ENCODE data around the gene ABCG4.
"Not testable (repeated sequence)": the region's sequence is repeated elsewhere in the genome, so short reads cannot be mapped to it uniquely, and the experiment has no call there.

Gene ABCG4

DNA sequence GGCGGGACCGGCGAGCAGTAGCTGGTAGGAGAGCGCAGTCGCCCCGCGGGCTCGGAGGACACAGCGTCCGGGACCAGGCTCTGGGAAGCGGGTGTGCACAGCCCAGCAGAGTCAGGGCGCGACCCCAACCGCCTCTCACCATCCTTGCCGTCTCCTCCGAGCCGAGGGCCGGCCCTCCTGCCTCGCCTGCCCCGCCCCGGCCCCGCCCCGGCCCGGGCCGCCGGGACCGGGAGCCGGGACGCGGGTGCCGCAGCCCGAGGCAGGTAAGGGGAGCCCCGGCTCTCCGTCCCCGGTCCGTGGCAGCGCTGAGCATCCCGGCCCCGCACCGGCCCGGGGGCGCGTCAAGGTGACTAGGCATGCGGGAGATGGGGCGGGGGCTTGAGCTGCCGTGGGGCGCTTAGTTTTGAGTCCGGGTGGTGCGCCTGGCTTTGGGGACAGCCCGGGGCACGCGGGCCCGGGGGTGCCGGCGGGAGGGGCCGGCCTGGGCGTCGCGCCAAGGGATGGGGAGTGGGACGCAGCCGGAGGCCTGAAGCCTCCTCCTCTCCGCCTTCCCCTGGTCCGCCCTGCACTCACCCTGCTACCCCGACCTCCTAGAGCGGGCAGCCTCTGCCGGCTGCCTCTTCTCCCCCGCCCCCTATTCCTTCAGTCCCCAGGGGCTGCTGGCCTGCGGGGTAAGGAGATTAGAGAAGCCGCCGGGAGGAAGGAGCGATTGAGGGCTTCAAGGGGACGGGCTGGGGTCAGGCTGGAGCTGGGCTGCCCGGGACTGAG, at the start of gene ABCG4:
ABCG4 (plus strand) TSS at position 35 of the 768 bp plus-strand sequence. CDS start 914 bp downstream, outside the sequence.
- peak; percentile 18 for DNase-seq

DNA sequence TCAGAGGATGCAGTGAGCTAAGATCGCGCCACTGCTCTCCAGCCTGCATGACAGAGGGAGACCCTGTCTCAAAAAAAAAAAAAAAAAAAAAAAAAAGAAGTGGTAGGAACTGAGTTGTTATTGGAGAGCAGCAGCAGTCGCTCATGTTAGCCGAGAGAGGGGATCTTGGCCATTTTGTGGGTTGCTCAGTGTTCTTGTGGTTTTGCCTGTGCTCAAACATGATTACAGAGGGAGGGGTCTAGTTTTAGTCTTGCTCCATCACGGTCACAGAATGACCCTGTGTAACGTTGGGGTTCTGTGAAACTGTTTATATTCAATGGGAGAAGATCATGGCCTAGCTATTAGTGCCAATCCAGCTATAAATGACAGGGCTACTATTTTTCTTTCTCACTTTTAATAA, 49.1 kb upstream of the ABCG4 start:
- no peak for DNase-seq

DNA sequence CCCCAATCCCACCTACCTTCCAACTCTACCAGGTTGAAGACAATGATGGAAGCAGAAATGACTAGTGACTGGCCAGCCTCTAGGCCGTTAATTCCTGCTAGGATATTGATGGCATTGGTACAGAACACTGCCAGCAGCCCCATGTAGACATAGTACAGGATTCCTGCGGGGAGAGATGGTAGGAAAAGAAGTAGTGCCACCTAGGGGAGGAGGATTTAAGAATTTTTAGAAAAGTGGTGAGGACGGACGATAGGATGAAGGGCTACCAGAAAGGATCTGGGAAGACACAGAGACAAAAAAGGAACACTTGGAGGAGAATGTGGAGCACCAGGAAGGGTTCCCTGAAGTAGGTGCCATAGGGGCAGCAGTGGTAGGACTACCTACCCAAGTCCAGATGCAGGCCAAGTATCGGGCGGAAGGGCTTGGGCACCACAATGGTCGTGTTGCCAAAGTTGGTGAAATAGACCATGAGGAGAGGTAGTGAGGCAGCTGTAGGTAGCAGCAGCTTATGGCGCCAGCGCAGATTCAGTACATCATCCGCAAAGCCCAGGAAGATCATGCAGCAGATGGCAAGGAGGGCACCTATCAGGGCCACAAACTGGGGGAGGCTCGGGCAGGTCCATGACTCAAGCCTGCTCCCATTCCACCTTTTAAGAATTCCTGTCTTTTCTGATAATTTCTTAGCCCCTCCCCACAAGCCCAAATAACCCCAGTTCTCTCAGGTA, 48.4 kb upstream of the ABCG4 start:
- DNase-seq = peak; percentile 59

DNA sequence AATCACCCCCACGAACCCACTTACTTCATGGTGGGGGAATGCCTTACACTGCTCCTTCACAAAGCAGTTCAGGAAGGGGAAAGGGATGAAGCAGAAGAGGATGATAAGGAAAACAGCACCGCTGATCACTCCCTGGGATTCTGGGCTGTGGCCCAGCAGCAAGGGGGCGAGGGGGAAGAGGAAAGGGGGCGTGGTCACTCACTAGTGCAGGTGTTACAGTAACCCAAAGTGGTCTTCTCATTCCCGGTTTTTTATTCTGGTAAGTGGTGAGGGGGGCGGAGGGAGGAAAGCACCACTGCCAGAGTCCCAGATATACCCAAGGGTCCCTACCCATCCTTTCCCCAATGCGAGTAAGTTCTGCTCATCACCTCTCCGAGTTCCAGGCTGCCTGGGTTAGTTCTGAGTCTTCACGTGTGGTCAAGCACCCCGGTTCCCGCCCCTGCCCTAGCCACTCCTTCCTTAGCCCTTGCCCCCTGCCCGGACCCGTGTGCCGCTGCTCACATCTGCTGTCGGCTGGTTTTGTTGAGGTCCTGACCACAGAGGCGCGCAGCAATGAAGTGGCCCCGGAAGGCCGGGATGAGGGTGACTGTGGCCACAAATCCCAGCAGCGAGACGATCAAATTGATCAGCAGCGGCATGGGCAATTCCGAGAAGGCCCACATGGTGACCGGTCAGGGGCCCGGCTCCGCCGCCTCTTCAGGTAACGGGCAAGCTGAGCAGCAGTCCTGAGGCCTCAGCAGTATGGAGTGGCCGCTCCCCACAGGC, 47.7 kb upstream of the ABCG4 start:
- peak; percentile 48 for DNase-seq

DNA sequence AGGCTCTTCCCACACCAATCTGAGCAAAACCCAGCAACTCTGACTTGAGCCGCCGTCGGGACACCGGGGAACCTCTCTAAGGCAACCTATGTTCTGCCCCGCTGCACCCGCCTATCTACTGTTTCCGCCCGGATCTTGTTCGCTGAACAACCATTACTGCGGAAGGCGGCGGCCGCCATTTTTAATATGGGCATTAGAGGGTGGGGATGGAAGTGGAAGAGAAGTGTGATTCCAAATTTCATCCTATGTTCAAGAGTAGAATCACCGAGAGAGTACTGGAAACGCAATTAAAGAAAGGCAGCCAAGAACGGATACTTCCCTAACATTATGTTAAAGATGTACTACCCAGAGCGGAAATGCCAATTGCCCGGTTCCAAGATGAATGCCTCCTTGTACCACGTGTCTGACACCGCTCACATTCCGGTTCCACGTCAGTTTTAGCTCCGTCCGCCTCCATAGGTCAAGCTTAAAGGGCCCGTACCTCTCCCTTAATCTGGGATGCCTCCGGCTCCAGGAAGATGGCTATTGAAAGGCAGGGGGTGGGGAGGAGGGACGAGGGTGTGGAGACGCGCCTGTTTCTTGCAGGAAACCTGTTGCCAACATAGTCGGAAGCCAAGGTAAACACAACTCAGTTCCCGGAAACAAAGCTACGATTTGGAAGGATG, 47.0 kb upstream of the ABCG4 start, which contains the start of gene DPAGT1:
DPAGT1 (minus strand) TSS at position 95 of the 665 bp plus-strand sequence. CDS start 198 bp downstream, outside the sequence.
- peak; percentile 98 for DNase-seq

DNA sequence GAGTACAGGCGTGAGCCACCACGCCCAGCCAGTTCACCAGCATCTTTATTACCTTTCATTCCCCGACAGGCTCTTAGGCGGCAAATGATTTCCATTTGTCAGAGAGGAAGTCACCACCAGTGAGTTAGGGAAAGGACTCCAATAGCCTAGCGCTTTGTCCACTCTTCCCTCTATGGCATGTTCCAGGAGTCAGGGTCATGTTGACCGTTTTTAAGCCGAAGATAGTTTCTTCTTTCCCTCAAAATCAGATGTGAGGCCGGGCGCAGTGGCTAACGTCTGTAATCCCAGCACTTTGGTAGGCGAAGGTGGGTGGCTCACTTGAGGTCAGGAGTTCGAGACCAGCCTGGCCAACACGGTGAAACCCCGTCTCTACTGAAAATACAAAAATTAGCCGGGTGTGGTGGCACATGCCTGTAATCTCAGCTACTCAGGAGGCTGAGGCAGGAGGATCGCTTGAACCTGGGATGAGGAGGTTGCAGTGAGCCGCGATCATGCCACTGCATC, 45.6 kb upstream of the ABCG4 start:
- DNase-seq = not testable (repeated sequence)

DNA sequence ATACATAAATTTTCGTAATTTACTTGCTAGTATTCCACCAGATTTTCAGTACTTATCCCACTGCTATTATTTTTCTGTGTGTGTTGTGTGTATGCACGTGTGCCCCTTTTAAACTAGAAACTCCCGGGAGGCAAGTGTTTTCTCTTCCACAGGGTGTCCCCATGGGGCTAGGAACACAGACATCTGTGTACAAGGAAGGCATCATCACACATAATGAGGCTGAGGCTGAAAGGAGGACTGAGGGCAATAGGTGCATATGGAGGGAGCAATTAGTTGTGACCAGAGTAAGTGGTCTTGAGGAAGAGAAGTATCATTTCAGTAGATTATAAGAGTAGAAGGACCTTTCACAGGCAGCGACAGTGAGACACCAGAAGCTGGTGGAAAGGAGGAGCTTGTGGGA, 45.1 kb upstream of the ABCG4 start:
- DNase-seq = no peak

DNA sequence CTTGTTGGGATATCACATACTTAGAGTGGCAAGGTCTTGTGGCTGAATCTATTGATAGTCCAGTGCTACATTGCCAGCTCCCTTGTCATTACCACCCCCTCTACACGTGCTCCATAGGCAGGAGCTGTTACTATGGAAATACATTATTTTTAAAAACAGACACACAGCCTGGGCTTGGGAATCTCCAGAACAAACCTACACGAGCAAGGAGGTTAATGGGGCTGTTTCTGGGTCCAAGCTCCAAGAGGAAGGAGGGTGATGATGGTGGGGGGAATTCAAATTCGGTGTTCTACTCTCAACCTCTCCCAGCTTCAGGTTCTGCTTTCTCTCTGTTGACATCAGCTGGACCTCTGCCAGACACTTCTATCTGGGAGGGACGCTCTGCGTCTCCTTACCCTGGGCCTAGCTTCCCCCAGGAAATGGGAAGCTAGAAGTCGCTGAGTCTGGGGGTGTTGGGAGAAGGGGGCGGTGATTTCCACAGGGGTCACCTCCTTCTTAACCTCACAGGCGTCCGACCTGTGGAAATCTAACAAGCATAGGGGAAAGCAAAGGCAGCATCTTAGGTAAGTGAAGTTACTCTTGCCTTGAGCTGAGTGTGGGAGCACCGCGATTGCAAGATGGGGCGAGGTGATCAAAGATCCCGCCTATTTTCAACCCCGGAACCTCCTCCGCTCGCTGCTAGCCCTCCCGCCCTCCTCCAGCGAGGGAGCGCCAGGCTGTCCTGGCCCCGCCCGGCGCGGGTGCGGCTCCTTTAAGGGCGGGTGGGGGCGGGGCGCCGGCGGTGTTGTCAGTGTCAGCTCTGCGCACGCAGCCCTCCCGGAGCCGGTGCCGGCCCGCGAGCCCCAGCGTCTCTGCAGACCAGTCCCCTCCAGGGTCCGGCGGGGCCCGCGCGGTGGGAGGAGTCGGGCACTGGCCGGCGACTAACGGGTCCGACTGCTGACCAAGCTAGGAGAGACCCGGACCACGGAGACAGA, 42.0 kb upstream of the ABCG4 start, which contains the start of gene C2CD2L:
C2CD2L (plus strand) TSS at position 781 of the 974 bp plus-strand sequence. CDS start 398 bp downstream, outside the sequence.
- DNase-seq = peak; percentile 94

DNA sequence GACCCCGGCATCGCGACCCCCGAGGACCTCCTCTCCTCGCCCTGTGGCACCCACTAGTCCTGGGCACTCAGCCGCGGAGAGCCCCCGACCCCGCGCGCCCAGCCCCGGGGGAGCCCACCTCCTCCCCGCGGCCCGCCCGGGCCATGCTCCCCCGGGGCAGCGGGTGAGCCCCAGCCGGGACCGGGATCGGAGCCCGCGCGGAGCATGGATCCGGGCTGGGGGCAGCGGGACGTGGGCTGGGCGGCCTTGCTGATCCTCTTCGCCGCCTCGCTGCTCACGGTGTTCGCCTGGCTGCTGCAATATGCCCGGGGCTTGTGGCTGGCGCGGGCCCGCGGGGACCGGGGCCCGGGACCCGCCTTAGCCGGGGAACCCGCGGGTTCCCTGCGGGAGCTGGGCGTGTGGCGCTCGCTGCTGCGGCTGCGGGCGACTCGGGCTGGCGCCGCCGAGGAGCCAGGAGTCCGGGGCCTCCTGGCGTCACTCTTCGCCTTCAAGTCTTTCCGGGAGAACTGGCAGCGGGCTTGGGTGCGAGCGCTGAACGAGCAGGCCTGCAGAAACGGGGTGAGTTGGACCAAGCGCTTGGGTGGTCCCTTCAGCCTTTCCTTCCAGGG, 41.2 kb upstream of the ABCG4 start:
- no peak for DNase-seq

DNA sequence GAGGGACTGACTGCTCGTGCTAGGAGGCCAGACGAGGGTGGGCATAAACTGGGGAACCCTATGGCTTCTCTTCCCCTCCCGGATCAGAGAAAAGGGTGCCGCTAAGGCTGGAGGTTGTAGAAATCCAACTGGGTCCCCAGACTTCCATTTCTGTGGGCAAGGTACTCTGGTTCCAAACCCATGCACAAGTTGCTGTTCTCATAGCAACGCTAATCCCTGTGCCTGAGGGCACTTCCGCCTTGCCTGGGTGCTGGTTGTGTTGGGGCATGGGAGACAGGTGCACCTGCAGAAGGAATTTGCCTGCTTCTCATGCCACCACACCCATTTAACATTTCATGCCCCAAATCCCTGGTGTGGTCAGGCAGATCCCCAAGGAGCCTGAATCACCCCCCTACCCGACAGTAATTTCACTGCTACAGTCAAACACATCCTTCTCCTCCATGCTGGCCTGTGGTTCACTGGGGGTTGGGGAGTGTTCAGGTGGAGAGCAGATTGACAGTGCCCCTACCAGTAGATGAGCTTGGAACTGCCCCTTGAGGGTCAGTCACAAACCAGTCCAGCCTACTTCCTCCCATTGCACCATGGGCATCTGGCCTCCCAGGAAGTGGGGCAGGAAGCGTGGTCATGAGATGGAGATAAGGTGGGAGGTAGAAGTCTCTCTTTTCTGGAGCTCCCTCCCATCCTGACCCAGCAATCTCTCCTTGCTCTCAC, 40.6 kb upstream of the ABCG4 start:
- peak; percentile 64 for DNase-seq

DNA sequence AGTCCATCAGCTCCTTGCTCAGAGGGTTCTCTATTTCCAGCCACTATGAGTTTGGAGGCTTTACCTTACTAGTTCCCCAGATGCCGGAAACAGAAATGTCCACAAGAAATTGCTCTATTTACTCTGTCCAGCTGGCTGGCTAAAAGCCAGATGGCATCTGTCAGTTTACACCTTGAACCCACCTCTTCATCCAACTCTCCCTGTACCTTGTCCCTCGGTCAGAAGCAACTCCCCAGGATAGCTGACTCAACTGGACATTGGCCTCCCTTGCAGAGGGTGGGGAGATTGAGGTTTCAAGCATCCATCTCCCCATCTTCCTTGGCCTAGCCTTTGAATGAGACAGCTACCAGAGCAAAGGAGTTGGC, 40.0 kb upstream of the ABCG4 start:
- no peak for DNase-seq

DNA sequence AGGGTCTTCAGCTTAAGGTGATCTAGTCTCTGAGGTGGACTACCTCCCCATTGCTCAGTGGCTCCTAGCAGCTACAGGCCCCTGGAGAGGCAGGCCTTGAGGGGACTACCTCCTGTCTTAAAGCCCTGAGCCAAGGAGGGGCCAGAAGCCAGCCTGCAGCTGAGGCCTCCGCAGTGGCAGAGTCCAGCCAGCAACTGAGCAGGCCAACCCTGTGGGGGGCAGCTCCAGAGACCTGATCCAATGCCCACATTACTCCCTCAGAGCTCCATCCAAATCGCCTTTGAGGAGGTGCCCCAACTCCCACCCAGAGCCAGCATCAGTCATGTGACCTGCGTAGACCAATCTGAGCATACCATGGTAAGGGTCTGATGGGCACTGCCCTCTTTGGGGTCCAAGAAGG, 39.0 kb upstream of the ABCG4 start:
- DNase-seq = no peak

DNA sequence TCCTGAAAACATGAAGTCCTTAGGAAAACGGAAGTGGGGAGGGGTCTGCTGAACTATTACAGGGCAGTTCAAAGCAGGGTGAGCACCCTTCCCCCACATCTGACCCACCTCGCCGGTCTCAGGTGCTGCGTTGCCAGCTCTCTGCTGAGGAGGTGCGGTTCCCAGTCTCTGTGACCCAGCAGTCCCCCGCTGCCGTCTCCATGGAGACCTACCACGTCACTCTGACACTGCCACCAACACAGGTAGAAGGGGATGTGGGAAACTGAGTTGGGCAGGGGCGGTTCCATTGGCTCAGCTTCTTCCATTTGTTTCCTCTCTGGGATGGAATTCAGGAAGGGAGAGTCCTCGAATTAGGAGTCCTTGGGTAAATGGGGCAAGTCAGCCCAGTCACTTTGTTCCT, 38.4 kb upstream of the ABCG4 start:
- no peak for DNase-seq

DNA sequence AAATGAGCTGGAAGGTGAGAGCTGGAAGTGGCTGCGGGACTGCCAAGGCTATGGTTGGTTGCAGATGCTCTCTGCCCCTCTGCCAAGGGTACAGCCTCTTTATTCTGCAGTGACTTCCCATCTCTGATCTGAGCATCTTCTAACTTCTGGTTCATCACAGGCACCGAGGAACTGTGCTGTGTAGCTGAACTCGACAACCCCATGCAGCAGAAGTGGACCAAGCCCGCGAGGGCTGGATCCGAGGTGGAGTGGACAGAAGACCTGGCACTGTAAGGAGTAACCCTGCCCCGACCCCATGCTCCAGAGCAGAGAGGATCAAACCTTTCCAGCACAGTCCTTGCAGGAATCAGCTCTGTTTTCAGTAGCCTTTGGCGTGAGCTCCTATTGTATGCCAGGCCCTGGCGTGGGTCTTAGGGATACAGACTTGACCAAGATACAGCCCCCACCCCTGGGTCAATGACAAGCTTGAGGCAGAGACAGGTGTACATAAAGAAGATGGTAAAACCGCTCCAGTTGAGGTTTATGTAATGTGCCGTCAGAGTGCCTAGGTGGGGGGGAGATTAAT, 37.4 kb upstream of the ABCG4 start:
- no peak for DNase-seq

DNA sequence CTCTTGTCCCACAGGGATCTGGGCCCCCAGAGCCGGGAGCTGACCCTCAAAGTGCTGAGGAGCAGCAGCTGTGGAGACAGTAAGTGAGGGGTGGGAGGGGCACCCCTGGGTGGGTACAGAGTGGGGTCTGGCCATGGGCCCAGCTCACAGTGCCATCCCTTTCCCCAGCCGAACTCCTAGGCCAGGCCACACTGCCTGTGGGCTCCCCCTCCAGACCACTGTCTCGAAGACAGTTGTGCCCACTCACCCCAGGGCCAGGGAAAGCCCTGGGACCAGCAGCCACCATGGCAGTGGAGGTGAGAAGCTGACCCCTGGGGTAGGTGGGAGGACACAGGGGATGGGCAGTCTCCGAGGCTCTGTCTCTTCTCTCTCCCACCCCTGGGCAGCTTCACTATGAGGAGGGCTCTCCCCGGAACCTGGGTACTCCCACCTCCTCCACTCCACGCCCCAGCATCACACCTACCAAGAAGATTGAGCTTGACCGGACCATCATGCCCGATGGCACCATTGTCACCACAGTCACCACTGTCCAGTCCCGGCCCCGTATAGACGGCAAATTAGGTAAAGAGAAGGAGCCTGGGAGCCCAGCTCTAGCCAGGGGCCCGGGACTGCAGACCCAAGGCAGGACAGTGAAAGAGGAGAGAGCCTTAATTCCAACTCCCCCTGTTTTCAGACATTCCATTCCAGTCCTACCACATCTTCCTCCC, 36.4 kb upstream of the ABCG4 start:
- DNase-seq = no peak

DNA sequence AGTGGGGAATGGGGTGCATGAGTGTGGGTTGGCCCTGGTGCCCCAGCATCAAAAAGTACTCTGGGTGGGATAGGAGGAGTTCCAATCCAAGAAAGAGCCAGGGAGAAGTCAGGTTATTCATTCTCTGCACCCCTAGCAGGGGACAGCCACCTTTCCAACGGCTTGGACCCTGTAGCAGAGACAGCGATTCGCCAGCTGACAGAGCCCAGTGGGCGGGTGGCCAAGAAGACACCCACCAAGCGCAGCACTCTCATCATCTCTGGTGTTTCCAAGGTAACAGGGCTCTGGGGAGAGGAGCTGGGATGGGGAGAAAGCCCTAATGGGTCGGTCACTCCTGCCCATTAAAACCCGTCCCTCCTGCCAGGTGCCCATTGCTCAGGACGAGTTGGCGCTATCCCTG, 35.1 kb upstream of the ABCG4 start:
- no peak for DNase-seq

DNA sequence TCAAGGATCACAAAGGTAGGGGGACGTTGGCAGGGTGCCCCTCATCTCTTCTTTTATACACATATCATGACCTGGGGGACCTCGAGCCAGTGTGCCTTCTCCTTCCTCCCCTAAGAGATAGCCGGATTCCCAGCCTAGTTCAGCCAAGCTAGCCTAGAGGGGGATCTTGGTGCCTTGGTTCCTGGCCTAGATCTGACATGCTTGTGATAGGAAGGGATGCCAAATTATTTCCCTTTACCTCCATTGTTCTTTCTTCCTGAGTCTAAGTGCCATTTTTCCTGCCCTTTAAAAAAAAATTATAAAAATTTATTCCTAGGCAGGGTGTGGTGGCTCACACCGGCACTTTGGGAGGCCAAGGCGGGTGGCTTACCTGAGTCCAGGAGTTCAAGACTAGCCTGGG, 34.5 kb upstream of the ABCG4 start:
- DNase-seq = no peak

DNA sequence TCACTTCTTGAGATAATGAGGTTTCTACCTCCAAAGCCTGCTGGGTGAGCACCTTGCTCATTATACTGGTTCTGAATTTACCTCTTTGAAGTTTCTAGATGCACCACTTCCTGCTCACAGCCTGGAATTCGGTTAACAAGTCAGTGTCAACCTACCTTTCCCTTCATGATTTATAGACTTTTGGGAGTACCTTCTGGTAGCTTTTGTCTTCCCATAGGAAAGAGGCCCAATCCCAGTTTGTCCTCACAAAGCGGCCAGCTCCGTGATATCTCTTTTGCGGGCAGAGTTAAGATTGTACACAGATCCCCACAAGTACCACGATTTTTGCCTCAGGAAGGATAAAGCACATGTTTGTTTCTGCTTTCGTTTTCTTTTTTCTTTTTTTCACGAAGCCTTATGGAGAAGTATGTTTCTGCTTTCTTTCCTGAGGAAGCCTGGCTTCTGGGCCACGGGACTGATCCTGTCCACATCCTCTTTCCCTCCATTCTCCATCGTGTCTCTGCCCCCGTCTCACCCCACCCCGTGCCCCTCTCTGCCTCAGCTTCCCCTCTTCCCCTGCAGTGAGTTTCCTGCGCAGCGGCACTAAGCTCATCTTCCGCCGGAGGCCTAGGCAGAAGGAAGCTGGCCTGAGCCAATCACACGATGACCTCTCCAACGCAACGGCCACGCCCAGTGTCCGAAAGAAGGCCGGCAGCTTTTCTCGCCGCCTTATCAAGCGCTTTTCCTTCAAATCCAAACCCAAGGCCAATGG, 33.2 kb upstream of the ABCG4 start:
- no peak for DNase-seq

DNA sequence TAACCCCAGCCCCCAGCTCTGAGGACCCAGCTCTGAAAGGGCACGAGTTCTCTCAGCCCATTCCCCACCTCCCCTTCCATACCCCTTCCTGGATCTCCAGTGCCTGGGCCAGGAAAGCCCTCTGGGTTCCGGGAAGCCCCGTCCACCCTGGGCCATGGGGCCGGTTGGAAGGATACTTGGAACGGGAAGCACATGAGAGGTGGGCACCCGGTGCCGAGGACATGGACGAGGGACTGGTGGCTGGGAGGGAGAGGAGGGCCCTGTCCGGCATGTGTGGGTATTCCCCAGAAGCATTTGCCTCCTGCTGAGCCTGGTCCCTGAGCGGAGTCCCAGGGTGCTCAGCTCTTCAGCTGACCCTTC, 32.6 kb upstream of the ABCG4 start:
- no peak for DNase-seq

All from EL (cell line).